ENCODE results near the gene IL1RAPL1.

IL1RAPL1 gene

GRCh38 chrX:29215251-29215650 lies 628.0 kb downstream of the IL1RAPL1 start:
- no peaks in the 10 kb centered on the region for H3K27me3 ChIP-seq (ENCODE audit: control insufficient read depth in 1 of 2, insufficient read depth in 2 of 2, low read length in 2 of 2)
- H3K4me1 ChIP-seq (ENCODE audit: control insufficient read depth in 1 of 2, insufficient read depth in 2 of 2, low read length in 2 of 2): no peaks in the 10 kb centered on the region
- no peaks in the 10 kb centered on the region for H3K36me3 ChIP-seq (ENCODE audit: control insufficient read depth in 1 of 2, insufficient read depth in 2 of 2, low read length in 2 of 2)
- no peak overlapping the region for H3K4me3 ChIP-seq (ENCODE audit: low read depth in 1 of 2, low read length in 2 of 2)
- H3K27ac ChIP-seq (ENCODE audit: low read depth, low read length): no peak overlapping the region
- no peak overlapping the region for H3K9ac ChIP-seq (ENCODE audit: low read depth in 1 of 2, low read length in 2 of 2)
- no peaks in the 10 kb centered on the region for H3K9me3 ChIP-seq (ENCODE audit: control insufficient read depth in 1 of 2, low read length in 2 of 2)

- no peaks in the 10 kb centered on the region for H3K9me3 ChIP-seq (ENCODE audit: control insufficient read depth in 1 of 2, low read length in 2 of 2)
- no peaks in the 10 kb centered on the region for H3K36me3 ChIP-seq (ENCODE audit: control insufficient read depth in 1 of 2, insufficient read depth in 2 of 2, low read length in 2 of 2)
- H3K4me1 ChIP-seq (ENCODE audit: control insufficient read depth in 1 of 2, insufficient read depth in 2 of 2, low read length in 2 of 2): no peaks in the 10 kb centered on the region
- no peak overlapping the region for H3K27ac ChIP-seq (ENCODE audit: low read depth, low read length)
- H3K4me3 ChIP-seq (ENCODE audit: low read depth in 1 of 2, low read length in 2 of 2): no peak overlapping the region
- no peak overlapping the region for H3K9ac ChIP-seq (ENCODE audit: low read depth in 1 of 2, low read length in 2 of 2)
- H3K27me3 ChIP-seq (ENCODE audit: control insufficient read depth in 1 of 2, insufficient read depth in 2 of 2, low read length in 2 of 2): no peaks in the 10 kb centered on the region
Measured at GRCh38 chrX:29225670-29226069, 638.4 kb downstream of the IL1RAPL1 start.

GRCh38 chrX:29229802-29230201 lies 642.6 kb downstream of the IL1RAPL1 start:
- Histone ChIP-seq H3K9me3 (ENCODE audit: control insufficient read depth in 1 of 2, low read length in 2 of 2) (no peaks in the 10 kb centered on the region), H3K4me1 (ENCODE audit: control insufficient read depth in 1 of 2, insufficient read depth in 2 of 2, low read length in 2 of 2) (no peaks in the 10 kb centered on the region), H3K27me3 (ENCODE audit: control insufficient read depth in 1 of 2, insufficient read depth in 2 of 2, low read length in 2 of 2) (no peaks in the 10 kb centered on the region), H3K27ac (ENCODE audit: low read depth, low read length) (no peak overlapping the region), H3K9ac (ENCODE audit: low read depth in 1 of 2, low read length in 2 of 2) (no peak overlapping the region), H3K36me3 (ENCODE audit: control insufficient read depth in 1 of 2, insufficient read depth in 2 of 2, low read length in 2 of 2) (no peaks in the 10 kb centered on the region), H3K4me3 (ENCODE audit: low read depth in 1 of 2, low read length in 2 of 2) (no peak overlapping the region)

- Histone ChIP-seq H3K4me3 (ENCODE audit: low read depth in 1 of 2, low read length in 2 of 2) (no peak overlapping the region), H3K36me3 (ENCODE audit: control insufficient read depth in 1 of 2, insufficient read depth in 2 of 2, low read length in 2 of 2) (no peaks in the 10 kb centered on the region), H3K9me3 (ENCODE audit: control insufficient read depth in 1 of 2, low read length in 2 of 2) (no peaks in the 10 kb centered on the region), H3K4me1 (ENCODE audit: control insufficient read depth in 1 of 2, insufficient read depth in 2 of 2, low read length in 2 of 2) (no peaks in the 10 kb centered on the region), H3K9ac (ENCODE audit: low read depth in 1 of 2, low read length in 2 of 2) (no peak overlapping the region), H3K27me3 (ENCODE audit: control insufficient read depth in 1 of 2, insufficient read depth in 2 of 2, low read length in 2 of 2) (no peaks in the 10 kb centered on the region), H3K27ac (ENCODE audit: low read depth, low read length) (no peak overlapping the region)
Measured at GRCh38 chrX:29231800-29232199, 644.6 kb downstream of the IL1RAPL1 start.

- no peaks in the 10 kb centered on the region for H3K4me1 ChIP-seq (ENCODE audit: control insufficient read depth in 1 of 2, insufficient read depth in 2 of 2, low read length in 2 of 2)
- H3K9me3 ChIP-seq (ENCODE audit: control insufficient read depth in 1 of 2, low read length in 2 of 2): no peaks in the 10 kb centered on the region
- H3K9ac ChIP-seq (ENCODE audit: low read depth in 1 of 2, low read length in 2 of 2): no peak overlapping the region
- no peaks in the 10 kb centered on the region for H3K36me3 ChIP-seq (ENCODE audit: control insufficient read depth in 1 of 2, insufficient read depth in 2 of 2, low read length in 2 of 2)
- no peak overlapping the region for H3K4me3 ChIP-seq (ENCODE audit: low read depth in 1 of 2, low read length in 2 of 2)
- H3K27me3 ChIP-seq (ENCODE audit: control insufficient read depth in 1 of 2, insufficient read depth in 2 of 2, low read length in 2 of 2): no peaks in the 10 kb centered on the region
- no peak overlapping the region for H3K27ac ChIP-seq (ENCODE audit: low read depth, low read length)
Measured at GRCh38 chrX:29233592-29234183, 646.4 kb downstream of the IL1RAPL1 start.

- Histone ChIP-seq H3K4me3 (ENCODE audit: low read depth in 1 of 2, low read length in 2 of 2) (no peak overlapping the region), H3K27me3 (ENCODE audit: control insufficient read depth in 1 of 2, insufficient read depth in 2 of 2, low read length in 2 of 2) (no peaks in the 10 kb centered on the region), H3K27ac (ENCODE audit: low read depth, low read length) (no peak overlapping the region), H3K4me1 (ENCODE audit: control insufficient read depth in 1 of 2, insufficient read depth in 2 of 2, low read length in 2 of 2) (no peaks in the 10 kb centered on the region), H3K9me3 (ENCODE audit: control insufficient read depth in 1 of 2, low read length in 2 of 2) (no peaks in the 10 kb centered on the region), H3K9ac (ENCODE audit: low read depth in 1 of 2, low read length in 2 of 2) (no peak overlapping the region), H3K36me3 (ENCODE audit: control insufficient read depth in 1 of 2, insufficient read depth in 2 of 2, low read length in 2 of 2) (no peaks in the 10 kb centered on the region)
Measured at GRCh38 chrX:29237972-29238371, 650.7 kb downstream of the IL1RAPL1 start.

- Histone ChIP-seq H3K9me3 (ENCODE audit: control insufficient read depth in 1 of 2, low read length in 2 of 2) (no peaks in the 10 kb centered on the region), H3K4me3 (ENCODE audit: low read depth in 1 of 2, low read length in 2 of 2) (no peak overlapping the region), H3K27ac (ENCODE audit: low read depth, low read length) (no peak overlapping the region), H3K9ac (ENCODE audit: low read depth in 1 of 2, low read length in 2 of 2) (no peak overlapping the region), H3K36me3 (ENCODE audit: control insufficient read depth in 1 of 2, insufficient read depth in 2 of 2, low read length in 2 of 2) (no peaks in the 10 kb centered on the region), H3K4me1 (ENCODE audit: control insufficient read depth in 1 of 2, insufficient read depth in 2 of 2, low read length in 2 of 2) (no peaks in the 10 kb centered on the region), H3K27me3 (ENCODE audit: control insufficient read depth in 1 of 2, insufficient read depth in 2 of 2, low read length in 2 of 2) (no peaks in the 10 kb centered on the region)
Measured at GRCh38 chrX:29241809-29242208, 654.6 kb downstream of the IL1RAPL1 start.

- no peak overlapping the region for H3K4me3 ChIP-seq (ENCODE audit: low read depth in 1 of 2, low read length in 2 of 2)
Measured at GRCh38 chrX:29242856-29243255, 655.6 kb downstream of the IL1RAPL1 start.

GRCh38 chrX:29243942-29244341 lies 656.7 kb downstream of the IL1RAPL1 start:
- no peaks in the 10 kb centered on the region for H3K9me3 ChIP-seq (ENCODE audit: control insufficient read depth in 1 of 2, low read length in 2 of 2)
- H3K27ac ChIP-seq (ENCODE audit: low read depth, low read length): no peak overlapping the region
- no peaks in the 10 kb centered on the region for H3K27me3 ChIP-seq (ENCODE audit: control insufficient read depth in 1 of 2, insufficient read depth in 2 of 2, low read length in 2 of 2)
- no peaks in the 10 kb centered on the region for H3K36me3 ChIP-seq (ENCODE audit: control insufficient read depth in 1 of 2, insufficient read depth in 2 of 2, low read length in 2 of 2)
- H3K4me1 ChIP-seq (ENCODE audit: control insufficient read depth in 1 of 2, insufficient read depth in 2 of 2, low read length in 2 of 2): no peaks in the 10 kb centered on the region
- H3K9ac ChIP-seq (ENCODE audit: low read depth in 1 of 2, low read length in 2 of 2): no peak overlapping the region
- H3K4me3 ChIP-seq (ENCODE audit: low read depth in 1 of 2, low read length in 2 of 2): no peak overlapping the region

More at GRCh38 chrX:29242856-29243255, 655.6 kb downstream of the IL1RAPL1 start:
- H3K27ac ChIP-seq (ENCODE audit: low read depth, low read length): no peak overlapping the region
- no peaks in the 10 kb centered on the region for H3K4me1 ChIP-seq (ENCODE audit: control insufficient read depth in 1 of 2, insufficient read depth in 2 of 2, low read length in 2 of 2)
- H3K9me3 ChIP-seq (ENCODE audit: control insufficient read depth in 1 of 2, low read length in 2 of 2): no peaks in the 10 kb centered on the region
- no peaks in the 10 kb centered on the region for H3K27me3 ChIP-seq (ENCODE audit: control insufficient read depth in 1 of 2, insufficient read depth in 2 of 2, low read length in 2 of 2)
- no peak overlapping the region for H3K9ac ChIP-seq (ENCODE audit: low read depth in 1 of 2, low read length in 2 of 2)
- H3K36me3 ChIP-seq (ENCODE audit: control insufficient read depth in 1 of 2, insufficient read depth in 2 of 2, low read length in 2 of 2): no peaks in the 10 kb centered on the region

- H3K9ac ChIP-seq (ENCODE audit: low read depth in 1 of 2, low read length in 2 of 2): no peak overlapping the region
- H3K4me3 ChIP-seq (ENCODE audit: low read depth in 1 of 2, low read length in 2 of 2): no peak overlapping the region
- no peaks in the 10 kb centered on the region for H3K36me3 ChIP-seq (ENCODE audit: control insufficient read depth in 1 of 2, insufficient read depth in 2 of 2, low read length in 2 of 2)
- no peak overlapping the region for H3K27ac ChIP-seq (ENCODE audit: low read depth, low read length)
- H3K9me3 ChIP-seq (ENCODE audit: control insufficient read depth in 1 of 2, low read length in 2 of 2): no peaks in the 10 kb centered on the region
- H3K4me1 ChIP-seq (ENCODE audit: control insufficient read depth in 1 of 2, insufficient read depth in 2 of 2, low read length in 2 of 2): no peaks in the 10 kb centered on the region
- H3K27me3 ChIP-seq (ENCODE audit: control insufficient read depth in 1 of 2, insufficient read depth in 2 of 2, low read length in 2 of 2): no peaks in the 10 kb centered on the region
Measured at GRCh38 chrX:29254515-29254914, 667.3 kb downstream of the IL1RAPL1 start.

GRCh38 chrX:29257521-29257920 lies 670.3 kb downstream of the IL1RAPL1 start:
- H3K9ac ChIP-seq (ENCODE audit: low read depth in 1 of 2, low read length in 2 of 2): no peak overlapping the region
- H3K27me3 ChIP-seq (ENCODE audit: control insufficient read depth in 1 of 2, insufficient read depth in 2 of 2, low read length in 2 of 2): no peaks in the 10 kb centered on the region
- no peaks in the 10 kb centered on the region for H3K9me3 ChIP-seq (ENCODE audit: control insufficient read depth in 1 of 2, low read length in 2 of 2)
- H3K4me1 ChIP-seq (ENCODE audit: control insufficient read depth in 1 of 2, insufficient read depth in 2 of 2, low read length in 2 of 2): no peaks in the 10 kb centered on the region
- no peak overlapping the region for H3K4me3 ChIP-seq (ENCODE audit: low read depth in 1 of 2, low read length in 2 of 2)
- no peak overlapping the region for H3K27ac ChIP-seq (ENCODE audit: low read depth, low read length)
- no peaks in the 10 kb centered on the region for H3K36me3 ChIP-seq (ENCODE audit: control insufficient read depth in 1 of 2, insufficient read depth in 2 of 2, low read length in 2 of 2)

Measured in duodenal mucosa (tissue), 2 donors.